B cell (primary cell): ENCODE measurements around the gene PYCARD.

Source experiments
- CTCF ChIP-seq: fragments of 200-600 bp; IDR thresholded peaks from one replicate; pipeline ENCODE4 v1.8.0; 2022; ENCODE audit warnings: antibody characterized with exemption, mild to moderate bottlenecking
- EZH2 ChIP-seq: IDR thresholded peaks from 2 replicates; pipeline ENCODE4 v1.6.1; 2012; ENCODE audit warnings: borderline replicate concordance, low read depth, mild to moderate bottlenecking, moderate library complexity, low read length; ENCODE audit not compliant: insufficient read depth, poor library complexity, severe bottlenecking

GRCh38 chr16:31181102-31181830 lies 21.3 kb downstream of the PYCARD start:
- no peak for TF ChIP-seq CTCF
- TF ChIP-seq EZH2 = no peak
